DND-41 (cell line): Measurements from ENCODE around the gene PDE4A.

Experiments used
- ATAC-seq: fragments of 200-7000 bp; cut with Tn5 transposase; 3 replicates; pipeline ENCODE4 v1.9.1; 2021; ENCODE audit warnings: low read depth; ENCODE audit not compliant: insufficient read depth
- DNase-seq: peaks from one replicate; pipeline ENCODE4 v3.0.0-alpha.2; 2020
- H2AFZ ChIP-seq: 2 replicates; pipeline ENCODE4 v1.6.0; 2012; ENCODE audit warnings: low read depth, low read length
- H3K27ac ChIP-seq: 2 replicates; pipeline ENCODE4 v1.5.1; 2012; ENCODE audit warnings: low read length, inconsistent platforms
- H3K27me3 ChIP-seq: fragments of 200-600 bp; sonication (generic); 2 replicates; pipeline ENCODE4 v1.6.0; 2012; ENCODE audit warnings: low read length, mild to moderate bottlenecking, inconsistent platforms; ENCODE audit not compliant: insufficient read depth, poor library complexity
- H3K36me3 ChIP-seq: 2 replicates; pipeline ENCODE4 v1.5.1; 2012; ENCODE audit warnings: low read length, inconsistent platforms; ENCODE audit not compliant: insufficient read depth
- H3K4me1 ChIP-seq: 2 replicates; pipeline ENCODE4 v1.5.1; 2012; ENCODE audit warnings: mild to moderate bottlenecking, low read length; ENCODE audit not compliant: insufficient read depth
- H3K4me2 ChIP-seq: 2 replicates; pipeline ENCODE4 v1.6.0; 2012; ENCODE audit warnings: mild to moderate bottlenecking, moderate library complexity, low read length, inconsistent platforms; ENCODE audit not compliant: insufficient read depth
- H3K4me3 ChIP-seq, 2 experiments: fragments of 200-600 bp in 1 of 2; shearing (Covaris generic) in 1 of 2; 2 replicates each; pipeline ENCODE4 v1.5.1; 2012 to 2016; ENCODE audit warnings: inconsistent platforms in 2 of 2, low read length in 2 of 2, mild to moderate bottlenecking in 2 of 2, low read depth in 1 of 2, moderate library complexity in 1 of 2
- H3K79me2 ChIP-seq: 2 replicates; pipeline ENCODE4 v1.6.0; 2012; ENCODE audit warnings: low read length, inconsistent platforms; ENCODE audit not compliant: insufficient read depth
- H3K9ac ChIP-seq: 2 replicates; pipeline ENCODE4 v1.6.0; 2012; ENCODE audit warnings: low read depth, mild to moderate bottlenecking, inconsistent platforms, low read length, moderate library complexity
- H3K9me3 ChIP-seq: 2 replicates; pipeline ENCODE4 v1.5.1; 2012; ENCODE audit warnings: low read length, moderate library complexity, mild to moderate bottlenecking, inconsistent platforms; ENCODE audit not compliant: insufficient read depth, severe bottlenecking
- H4K20me1 ChIP-seq: 2 replicates; pipeline ENCODE4 v1.6.0; 2012; ENCODE audit warnings: low read length; ENCODE audit not compliant: insufficient read depth
- CTCF ChIP-seq: IDR thresholded peaks from 2 replicates; pipeline ENCODE4 v1.5.1; 2012; ENCODE audit warnings: borderline replicate concordance, low read length, moderate library complexity, mild to moderate bottlenecking; ENCODE audit not compliant: poor library complexity, severe bottlenecking; ENCODE audit errors: extremely low read depth
- EZH2 ChIP-seq: IDR thresholded peaks from 3 replicates; pipeline ENCODE4 v1.6.1; 2012; ENCODE audit warnings: borderline replicate concordance, low read depth, mild to moderate bottlenecking, moderate library complexity, low read length, inconsistent platforms; ENCODE audit not compliant: severe bottlenecking

The PDE4A gene

GRCh38 chr19:10499550-10500246, 79.4 kb downstream of the PDE4A start:
- TF ChIP-seq EZH2 (no peak), CTCF (no peak)
- DNase-seq (no peak), ATAC-seq (no peak)
- H3K9ac ChIP-seq = peak overlapping the region; percentile 21; the same call in 1 of the 2 replicates
- H3K4me3 ChIP-seq = 0 out of 4 replicates have a peak overlapping the region, but pooled peaks of 1 of the 2 experiments have one; percentile 3
- peak overlapping the region; percentile 72; the same call in 1 of the 2 replicates for H3K4me2 ChIP-seq
- H3K27me3 ChIP-seq = no peaks in the 10 kb centered on the region
- peaks cover 85% of the 10 kb centered on the region for H3K79me2 ChIP-seq
- peaks cover 48% of the 10 kb centered on the region for H3K4me1 ChIP-seq
- peaks cover 19% of the 10 kb centered on the region for H4K20me1 ChIP-seq
- H3K9me3 ChIP-seq = no peaks in the 10 kb centered on the region
- H3K36me3 ChIP-seq = peaks cover 65% of the 10 kb centered on the region
- no peak overlapping the region for H2AFZ ChIP-seq
- peak overlapping the region; percentile 44 for H3K27ac ChIP-seq

- peak overlapping the region; percentile 72; the same call in 1 of the 2 replicates for H3K4me2 ChIP-seq
- peaks cover 19% of the 10 kb centered on the region for H4K20me1 ChIP-seq
Observed at GRCh38 chr19:10500247-10500592, 79.9 kb downstream of the PDE4A start.

GRCh38 chr19:10501971-10502523, 81.7 kb downstream of the PDE4A start:
- Histone ChIP-seq H3K4me2 (peak overlapping the region; percentile 72), H3K4me3 (peak overlapping the region; percentile 40 to 82), H3K79me2 (peaks cover 61% of the 10 kb centered on the region), H3K9me3 (no peaks in the 10 kb centered on the region), H3K9ac (peak overlapping the region; percentile 100), H3K36me3 (peaks cover 43% of the 10 kb centered on the region), H4K20me1 (peaks cover 19% of the 10 kb centered on the region), H3K27me3 (no peaks in the 10 kb centered on the region), H3K4me1 (peaks cover 47% of the 10 kb centered on the region), H3K27ac (peak overlapping the region; percentile 91), H2AFZ (peak overlapping the region; percentile 86)
- TF ChIP-seq EZH2 (no peak), CTCF (no peak)
- DNase-seq (peak; percentile 56), ATAC-seq (peak; percentile 24)

More at GRCh38 chr19:10500247-10500592, 79.9 kb downstream of the PDE4A start:
- Histone ChIP-seq H3K36me3 (peaks cover 59% of the 10 kb centered on the region), H3K27ac (peak overlapping the region; percentile 44; the same call in 1 of the 2 replicates), H2AFZ (no peak overlapping the region), H3K27me3 (no peaks in the 10 kb centered on the region), H3K79me2 (peaks cover 80% of the 10 kb centered on the region), H3K9ac (peak overlapping the region; percentile 29; the same call in 1 of the 2 replicates), H3K4me3 (peak overlapping the region in 1 of 2 experiments; percentile 20; a peak in 1 of 4 replicates), H3K9me3 (no peaks in the 10 kb centered on the region), H3K4me1 (peaks cover 48% of the 10 kb centered on the region)
- TF ChIP-seq EZH2 (no peak), CTCF (no peak)
- no peak for ATAC-seq
- DNase-seq = no peak
